NCI-H748 (cell line): ENCODE data around the gene PCK2.

Experiments used
- DNase-seq: peaks from one replicate; lab custom pipeline; 2025; ENCODE audit not compliant: unreplicated experiment; lab: John Stamatoyannopoulos, UW

The PCK2 gene

DNA sequence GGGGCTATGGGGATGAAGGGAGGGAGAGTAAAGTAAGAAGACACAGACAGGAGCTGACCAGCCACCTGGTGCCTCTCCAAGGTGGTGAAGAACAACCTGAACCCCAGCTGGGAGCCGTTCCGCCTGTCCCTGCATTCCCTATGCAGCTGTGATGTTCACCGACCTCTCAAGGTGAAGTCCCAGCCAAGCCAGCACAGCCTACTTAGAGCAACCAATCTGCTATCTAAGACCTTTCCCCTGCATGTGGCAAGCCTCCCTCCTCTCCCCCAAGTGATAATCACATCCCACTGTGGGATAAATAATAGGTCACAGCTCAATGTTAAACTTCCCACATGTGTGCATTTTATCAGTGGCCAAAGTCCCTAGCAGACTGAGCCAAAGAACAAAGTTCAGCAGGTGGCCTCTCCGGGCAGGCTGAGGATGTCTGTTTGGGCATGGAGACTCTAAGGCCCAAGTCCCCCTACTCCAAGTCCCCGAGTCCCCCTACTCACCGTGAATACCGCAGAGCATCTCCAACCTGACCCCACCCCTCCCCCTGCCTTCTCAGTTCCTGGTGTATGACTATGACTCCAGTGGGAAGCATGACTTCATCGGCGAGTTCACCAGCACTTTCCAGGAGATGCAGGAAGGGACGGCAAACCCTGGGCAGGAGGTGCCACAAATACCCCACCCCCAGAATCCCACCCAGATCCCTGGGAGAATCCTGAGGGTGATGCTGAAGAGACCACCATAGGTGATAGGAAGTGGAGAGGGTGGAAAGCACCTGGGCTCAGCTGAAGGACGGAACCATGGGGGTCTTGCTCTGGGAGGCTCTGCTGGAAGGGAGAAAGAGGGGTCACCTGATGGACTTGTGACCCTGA is 19.3 kb upstream of the PCK2 start:
- no peak for DNase-seq

DNA sequence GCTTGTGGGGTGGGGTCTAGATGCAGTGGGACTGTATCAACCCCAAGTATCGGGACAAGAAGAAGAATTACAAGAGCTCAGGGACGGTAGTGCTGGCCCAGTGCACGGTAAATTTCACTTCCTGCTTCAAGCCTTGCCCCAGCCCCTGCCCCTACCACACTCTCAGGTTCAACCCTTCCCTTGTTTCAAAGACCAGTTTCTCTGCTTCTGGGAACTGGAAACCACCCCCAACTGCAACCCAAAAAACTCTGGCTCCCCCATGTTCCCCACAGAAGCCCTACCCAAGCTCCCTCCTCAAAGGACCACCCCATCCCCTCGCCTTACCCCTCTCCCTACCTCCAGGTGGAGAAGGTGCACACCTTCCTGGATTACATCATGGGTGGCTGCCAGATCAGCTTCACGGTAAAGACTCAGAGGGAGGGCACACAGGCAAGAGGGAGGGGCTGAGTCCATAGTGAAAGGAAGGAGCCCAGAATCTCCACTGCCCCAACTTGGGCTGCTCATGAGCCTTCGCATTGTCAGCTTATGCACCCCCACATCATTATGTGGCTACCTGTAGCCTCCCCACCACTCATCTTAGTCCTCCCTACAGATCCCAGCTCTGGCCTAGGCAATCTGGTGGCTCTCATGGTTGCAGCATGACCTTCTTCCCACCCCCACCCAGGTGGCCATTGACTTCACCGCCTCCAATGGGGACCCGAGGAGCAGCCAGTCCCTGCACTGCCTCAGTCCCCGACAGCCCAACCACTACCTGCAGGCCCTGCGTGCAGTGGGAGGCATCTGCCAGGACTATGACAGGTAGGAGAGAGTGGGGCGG is 18.4 kb upstream of the PCK2 start:
- no peak for DNase-seq

- no peak for DNase-seq
Observed at GRCh38 chr14:24076302-24076601, 17.9 kb upstream of the PCK2 start.

- no peak for DNase-seq
Observed at GRCh38 chr14:24077086-24077485, 17.0 kb upstream of the PCK2 start.

GRCh38 chr14:24078146-24078545 is 16.0 kb upstream of the PCK2 start:
- DNase-seq, result no peak

GRCh38 chr14:24079491-24080141 is 14.5 kb upstream of the PCK2 start:
- DNase-seq, result peak; percentile 9

DNA sequence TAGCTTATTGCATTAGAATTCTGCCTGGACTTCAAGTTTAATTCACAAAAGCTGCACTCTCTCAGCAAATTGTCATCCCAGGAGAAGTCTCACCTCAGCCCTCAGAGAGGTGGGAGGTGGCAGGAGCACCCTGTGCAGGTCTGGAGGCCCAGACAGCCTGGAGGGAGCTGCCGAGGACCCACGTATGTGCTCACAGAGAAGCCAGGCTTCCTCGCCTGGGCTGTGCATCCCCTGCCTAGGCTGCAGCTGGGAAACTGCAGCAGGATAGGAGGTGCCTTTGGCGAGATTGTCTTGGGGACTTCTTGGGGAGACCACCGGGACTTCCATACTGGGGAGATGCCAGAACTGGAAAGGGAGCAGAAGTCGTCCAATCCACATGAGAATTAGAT is 14.0 kb upstream of the PCK2 start:
- DNase-seq, result no peak

GRCh38 chr14:24080888-24081738 is 13.0 kb upstream of the PCK2 start:
- peak; percentile 75 for DNase-seq

DNA sequence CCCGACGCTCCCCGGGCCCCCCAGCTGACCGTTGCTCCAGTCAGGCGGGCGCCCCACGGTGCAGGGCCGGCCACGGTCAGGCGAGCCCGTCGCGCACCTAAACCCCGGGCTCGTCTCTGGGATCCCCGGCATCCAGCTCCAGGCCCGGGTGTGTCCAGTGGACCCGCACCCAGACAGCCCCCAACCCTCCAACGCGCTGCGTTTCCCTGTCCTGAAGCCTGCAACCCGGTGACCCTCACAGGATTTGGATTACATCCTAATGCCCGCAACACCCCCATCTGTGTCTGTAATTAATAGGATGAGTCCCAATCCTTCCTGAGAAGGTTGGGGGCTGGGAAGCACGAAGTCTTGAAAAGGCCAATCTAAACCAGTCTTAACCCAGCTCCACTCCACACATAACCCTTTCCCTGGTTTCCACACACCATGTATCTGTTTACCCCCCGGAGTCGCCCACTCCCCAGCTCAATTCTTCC is 12.3 kb upstream of the PCK2 start:
- no peak for DNase-seq

DNA sequence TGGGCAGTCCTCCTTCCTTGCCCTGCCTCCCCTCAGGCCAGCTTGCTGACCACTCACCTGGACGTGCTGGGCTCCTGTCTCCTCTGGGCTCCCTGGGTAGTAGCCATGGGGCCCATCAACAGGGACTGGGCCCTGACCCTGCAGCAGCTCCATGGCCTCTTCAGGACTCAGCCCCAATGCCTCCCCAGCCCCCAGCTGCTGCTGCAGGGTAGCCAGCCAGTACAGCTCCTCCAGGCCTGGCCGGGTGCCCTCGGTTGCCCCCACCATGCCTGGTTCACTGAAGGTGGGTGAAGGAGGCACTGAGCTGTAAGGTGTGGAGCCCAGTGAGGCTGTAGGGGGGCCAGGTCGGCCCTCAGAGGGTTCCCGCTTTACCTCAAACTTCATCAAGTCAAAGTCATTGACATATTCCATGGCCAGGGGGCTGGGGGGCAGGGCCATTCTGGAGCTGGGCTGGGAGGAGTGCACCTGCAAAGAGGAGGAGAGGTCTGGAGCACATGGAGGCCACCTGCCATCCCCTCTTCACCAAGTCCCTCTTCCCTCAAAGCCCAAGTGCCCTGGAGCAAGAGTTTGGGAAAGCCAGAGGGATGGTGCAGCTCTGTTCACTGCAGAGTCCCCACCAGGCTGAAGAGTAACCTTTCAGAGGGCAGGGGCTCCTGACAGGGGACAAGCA is 11.6 kb upstream of the PCK2 start:
- DNase-seq, result no peak

DNA sequence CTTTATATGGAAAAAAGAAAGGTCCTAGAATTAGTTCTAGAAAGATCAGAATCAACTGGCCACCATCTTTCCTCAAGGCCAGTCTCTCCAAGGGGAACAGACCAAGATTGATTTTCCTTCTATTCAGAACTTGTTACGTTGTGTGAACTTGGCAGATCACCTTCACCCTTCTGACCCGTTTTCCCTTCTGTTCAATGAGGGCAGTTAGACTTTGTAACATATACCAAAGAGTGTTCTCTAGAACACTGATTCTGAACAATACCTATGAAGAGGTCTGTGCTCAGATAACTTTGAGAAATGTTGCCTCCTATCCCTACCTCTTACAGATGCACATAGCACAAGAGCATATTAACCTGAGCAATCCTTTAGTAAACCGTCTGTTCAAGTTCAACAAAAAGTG is 10.6 kb upstream of the PCK2 start:
- no peak for DNase-seq

DNA sequence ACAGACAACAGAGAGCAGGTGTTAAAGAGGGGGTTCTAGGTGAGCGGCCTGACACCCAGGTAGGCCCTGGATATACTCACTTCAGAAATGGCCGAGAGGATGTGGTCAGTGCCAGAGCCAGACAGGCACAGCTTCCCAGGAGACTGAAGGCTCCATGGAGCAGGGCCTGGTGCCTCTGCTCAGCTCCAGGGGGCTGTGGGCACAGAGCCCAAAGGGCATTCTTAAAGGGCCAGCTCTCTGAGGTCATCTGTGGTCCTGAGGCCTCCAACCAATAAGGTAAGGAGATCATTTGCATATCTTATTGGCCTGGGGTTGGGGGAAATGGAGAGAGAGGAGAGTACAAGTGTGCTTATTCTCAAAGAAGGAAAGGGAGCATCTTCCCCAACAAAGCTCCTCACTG is 9.7 kb upstream of the PCK2 start:
- DNase-seq, result no peak

DNA sequence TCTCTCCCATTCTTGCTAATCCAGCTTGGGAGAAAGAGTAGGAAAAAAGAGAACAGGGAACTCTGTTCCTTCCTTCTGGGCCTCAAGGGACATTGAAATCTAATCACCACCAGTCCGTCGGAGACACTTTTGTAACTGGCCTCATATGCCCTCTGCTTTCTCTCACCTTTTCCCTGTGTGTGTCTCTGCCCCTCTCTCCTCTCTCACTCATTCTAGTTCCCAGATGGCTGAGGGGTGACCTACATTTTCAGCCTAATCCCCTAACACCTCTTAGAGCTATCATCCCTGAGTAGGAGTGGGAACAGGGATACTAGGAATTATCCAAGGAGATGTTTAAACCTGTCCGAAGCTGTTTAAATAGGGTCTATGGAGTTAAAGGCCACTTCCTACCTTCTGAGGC is 8.9 kb upstream of the PCK2 start:
- DNase-seq, result no peak

DNA sequence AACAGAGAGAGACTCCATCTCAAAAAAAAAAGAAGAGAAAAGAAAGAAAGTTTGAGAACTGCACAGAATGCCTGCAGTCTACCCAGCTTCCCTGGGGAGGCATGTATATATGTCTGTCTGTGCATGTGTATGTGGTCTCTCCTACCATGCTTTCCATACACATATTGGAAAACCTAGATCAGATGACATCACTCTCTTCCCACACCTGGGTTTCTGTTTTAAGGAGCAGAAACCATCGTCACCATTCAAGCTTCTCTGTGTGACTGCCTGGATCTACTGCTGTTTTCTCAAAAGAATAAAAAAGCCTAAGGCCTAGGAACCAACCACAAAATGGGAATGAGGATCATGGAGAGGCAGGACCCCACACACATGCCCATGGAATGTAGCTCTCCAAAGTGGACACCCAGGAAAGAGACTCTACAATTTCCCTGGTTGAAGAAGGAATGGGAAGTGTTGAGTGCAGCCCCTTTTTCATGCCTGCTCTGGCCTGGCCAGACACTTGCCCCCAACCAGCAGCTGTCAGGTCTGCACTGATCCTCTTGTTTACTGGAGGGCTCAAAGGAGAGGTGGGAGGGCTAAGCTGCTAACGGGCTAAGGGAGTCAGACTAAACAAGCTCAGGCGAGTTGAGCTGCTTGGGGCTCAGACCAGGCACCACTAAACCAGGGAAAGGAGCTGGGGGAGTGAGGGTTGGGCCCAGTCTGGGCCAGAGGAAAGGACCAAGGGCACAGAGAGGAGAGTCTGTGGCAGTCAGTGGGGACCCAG is 7.7 kb upstream of the PCK2 start:
- no peak for DNase-seq

GRCh38 chr14:24087004-24087403 is 7.1 kb upstream of the PCK2 start:
- no peak for DNase-seq

- no peak for DNase-seq
Observed at GRCh38 chr14:24088095-24088494, 6.0 kb upstream of the PCK2 start.

DNA sequence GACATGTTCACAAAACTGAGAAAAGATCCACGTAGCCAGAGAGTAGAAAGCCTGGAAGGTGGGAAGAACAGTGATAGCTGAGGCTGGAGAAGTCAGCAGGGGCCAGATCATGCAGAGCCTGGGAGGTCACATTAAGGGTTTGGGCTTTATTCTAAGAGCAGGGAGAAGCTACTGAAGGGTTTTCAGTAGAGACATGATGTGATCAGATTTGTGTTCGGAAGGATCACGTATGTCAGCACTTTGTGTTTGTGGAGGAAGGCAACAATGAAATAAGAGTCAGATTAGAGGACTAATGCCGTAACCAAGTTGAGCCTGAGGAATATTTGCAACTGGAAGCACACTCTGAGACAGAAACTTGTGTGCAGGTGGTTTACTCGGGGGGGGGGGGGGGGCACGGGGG is 4.2 kb upstream of the PCK2 start:
- DNase-seq, result no peak

DNA sequence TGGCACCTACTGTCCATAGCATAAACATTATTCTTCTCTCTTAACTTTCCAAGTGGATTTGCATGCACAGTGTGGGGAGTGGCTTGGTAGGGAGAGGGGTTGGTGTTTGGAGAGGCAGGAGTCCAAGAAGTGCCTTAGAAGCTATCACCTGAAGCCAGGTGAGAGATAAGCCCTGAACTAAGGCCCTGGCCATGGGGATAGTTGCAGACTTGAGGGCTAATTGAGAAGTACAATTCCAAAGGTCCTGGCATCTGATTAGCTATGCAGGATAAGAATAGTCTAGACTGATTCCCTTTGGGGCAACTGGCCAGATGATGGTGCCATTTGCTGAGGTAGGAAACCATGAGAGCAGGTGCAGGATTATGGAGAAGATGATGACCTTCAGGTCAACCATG is 2.0 kb upstream of the PCK2 start:
- no peak for DNase-seq

- no peak for DNase-seq
Observed at GRCh38 chr14:24092505-24093206, 1.5 kb upstream of the PCK2 start.
